ENCODE measurements around the gene CPED1. TPM values are rescaled to one million over a fixed set of nuclear protein-coding genes. Genes with fewer than 3 reads are reported as not detected.

Gene CPED1
- total and polyA plus RNA-seq, 2 experiments from 2014 or later: 0.17 to 0.47 TPM

DNA sequence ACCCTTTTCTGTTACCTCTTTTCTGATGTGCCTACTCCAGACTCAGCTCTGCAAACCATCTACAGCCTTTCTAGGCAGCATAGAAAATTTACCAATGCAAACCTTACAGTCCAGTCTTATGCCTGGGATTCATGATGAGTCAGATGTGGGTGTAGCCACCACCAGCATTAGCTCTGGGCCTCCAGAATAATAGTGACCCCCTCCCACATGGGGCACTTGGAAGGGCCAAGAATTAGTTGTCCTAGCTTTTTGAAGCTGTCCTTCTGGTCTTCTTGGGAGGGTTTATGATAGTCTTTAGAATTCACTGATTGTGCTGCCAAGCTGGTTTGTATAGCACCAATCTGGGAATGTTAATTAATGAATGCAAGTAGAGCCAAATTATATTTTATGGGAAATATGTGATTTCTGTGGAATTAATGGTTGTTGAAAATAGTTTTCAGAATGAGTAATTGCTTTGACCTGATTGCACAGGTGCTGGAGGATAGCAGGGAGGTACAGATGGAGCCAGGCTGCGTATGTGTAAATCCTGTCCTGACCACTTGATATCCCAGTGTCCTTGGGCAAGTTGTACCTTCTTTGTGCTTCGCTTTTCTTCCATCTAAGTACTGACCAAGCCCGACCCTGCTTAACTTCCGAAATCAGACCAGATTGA lies 94.8 kb downstream of the CPED1 start (continued):
- TF ChIP-seq REST (IDR thresholded peaks at IDR 0.05; ENCODE audit: unreplicated experiment) (no peak), EZH2phosphoT487 (IDR thresholded peaks at IDR 0.05; ENCODE audit: unreplicated experiment) (no peak), NANOG (IDR thresholded peaks at IDR 0.05; ENCODE audit: borderline replicate concordance) (no peak), ZNF114 (CRISPR knock-in tag; IDR thresholded peaks at IDR 0.05) (no peak), STAT1 (IDR thresholded peaks at IDR 0.05; ENCODE audit: unreplicated experiment) (no peak), EZH2 (IDR thresholded peaks at IDR 0.05; ENCODE audit: low read depth, unreplicated experiment) (no peak), CREB1 (CRISPR knock-in tag; IDR thresholded peaks at IDR 0.05; ENCODE audit: low read depth) (no peak)
- TF ChIP-seq, protein P1, sequence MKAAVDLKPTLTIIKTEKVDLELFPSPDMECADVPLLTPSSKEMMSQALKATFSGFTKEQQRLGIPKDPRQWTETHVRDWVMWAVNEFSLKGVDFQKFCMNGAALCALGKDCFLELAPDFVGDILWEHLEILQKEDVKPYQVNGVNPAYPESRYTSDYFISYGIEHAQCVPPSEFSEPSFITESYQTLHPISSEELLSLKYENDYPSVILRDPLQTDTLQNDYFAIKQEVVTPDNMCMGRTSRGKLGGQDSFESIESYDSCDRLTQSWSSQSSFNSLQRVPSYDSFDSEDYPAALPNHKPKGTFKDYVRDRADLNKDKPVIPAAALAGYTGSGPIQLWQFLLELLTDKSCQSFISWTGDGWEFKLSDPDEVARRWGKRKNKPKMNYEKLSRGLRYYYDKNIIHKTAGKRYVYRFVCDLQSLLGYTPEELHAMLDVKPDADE (IDR thresholded peaks at IDR 0.05): no peak
- TF ChIP-seq, protein P2, sequence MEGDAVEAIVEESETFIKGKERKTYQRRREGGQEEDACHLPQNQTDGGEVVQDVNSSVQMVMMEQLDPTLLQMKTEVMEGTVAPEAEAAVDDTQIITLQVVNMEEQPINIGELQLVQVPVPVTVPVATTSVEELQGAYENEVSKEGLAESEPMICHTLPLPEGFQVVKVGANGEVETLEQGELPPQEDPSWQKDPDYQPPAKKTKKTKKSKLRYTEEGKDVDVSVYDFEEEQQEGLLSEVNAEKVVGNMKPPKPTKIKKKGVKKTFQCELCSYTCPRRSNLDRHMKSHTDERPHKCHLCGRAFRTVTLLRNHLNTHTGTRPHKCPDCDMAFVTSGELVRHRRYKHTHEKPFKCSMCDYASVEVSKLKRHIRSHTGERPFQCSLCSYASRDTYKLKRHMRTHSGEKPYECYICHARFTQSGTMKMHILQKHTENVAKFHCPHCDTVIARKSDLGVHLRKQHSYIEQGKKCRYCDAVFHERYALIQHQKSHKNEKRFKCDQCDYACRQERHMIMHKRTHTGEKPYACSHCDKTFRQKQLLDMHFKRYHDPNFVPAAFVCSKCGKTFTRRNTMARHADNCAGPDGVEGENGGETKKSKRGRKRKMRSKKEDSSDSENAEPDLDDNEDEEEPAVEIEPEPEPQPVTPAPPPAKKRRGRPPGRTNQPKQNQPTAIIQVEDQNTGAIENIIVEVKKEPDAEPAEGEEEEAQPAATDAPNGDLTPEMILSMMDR (conservative IDR thresholded peaks at IDR 0.05; ENCODE audit: low read depth in 2 of 2): no peak

DNA sequence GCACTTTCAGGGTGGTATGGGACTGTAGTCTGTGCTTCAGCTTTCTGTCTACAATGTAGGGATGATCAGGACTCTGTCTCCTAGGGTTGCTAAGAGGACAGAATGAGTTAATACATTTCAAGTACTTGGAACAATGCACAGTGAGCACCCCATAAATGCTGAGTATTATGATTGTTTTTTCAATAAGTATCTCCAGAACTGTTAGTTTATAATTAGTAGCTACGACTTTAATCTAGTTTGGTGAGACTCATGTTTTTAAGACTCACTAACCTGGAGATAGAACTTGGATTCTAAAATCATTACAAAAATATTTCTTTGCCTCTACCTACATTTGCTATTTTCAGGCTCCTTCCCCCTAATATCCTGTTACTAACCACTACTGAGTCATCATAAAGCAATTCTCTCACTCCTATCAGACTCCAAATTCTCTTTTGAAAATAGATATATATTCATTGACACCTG lies 95.3 kb downstream of the CPED1 start:
- H3K79me2 ChIP-seq (replicated peaks; ENCODE audit: insufficient read depth): no peaks in the 10 kb centered on the region
- no peak for DNase-seq (ENCODE audit: low spot score)
- H3K27me3 ChIP-seq (ENCODE audit: insufficient read depth): no peaks in the 10 kb centered on the region
- Mint-ChIP-seq H3K27me3 (ENCODE audit: insufficient read depth, low read depth, poor library complexity) (no peaks in the 10 kb centered on the region), H3K4me1 (no peaks in the 10 kb centered on the region), H3K36me3 (ENCODE audit: low read depth) (no peaks in the 10 kb centered on the region), H3K4me3 (no peak overlapping the region), H3K9me3 (no peaks in the 10 kb centered on the region), H3K27ac (no peak overlapping the region)
- no peak overlapping the region for H3K4me3 ChIP-seq
- H3K27ac ChIP-seq (ENCODE audit: low read depth): no peak overlapping the region
- TF ChIP-seq ZNF114 (CRISPR knock-in tag; IDR thresholded peaks at IDR 0.05) (no peak), EZH2phosphoT487 (IDR thresholded peaks at IDR 0.05; ENCODE audit: unreplicated experiment) (no peak)
- no peaks in the 10 kb centered on the region for H3K36me3 ChIP-seq (ENCODE audit: insufficient read depth)
- H3K9me2 ChIP-seq (ENCODE audit: insufficient read depth): no peaks in the 10 kb centered on the region
- H3F3A ChIP-seq (replicated peaks; ENCODE audit: low read depth): no peaks in the 10 kb centered on the region
- H4K20me1 ChIP-seq (replicated peaks; ENCODE audit: insufficient read depth): no peaks in the 10 kb centered on the region
- H3K4me1 ChIP-seq (ENCODE audit: insufficient read depth): no peaks in the 10 kb centered on the region
- no peak for ATAC-seq
- peak overlapping the region; percentile 57; the same call in 1 of the 2 replicates for H2AFZ ChIP-seq
- no peak overlapping the region for H3K4me2 ChIP-seq

Measured in GM23338 (cell line).